HepG2 (cell line): ENCODE results near the gene NFATC4. TPM values are rescaled to one million over a fixed set of nuclear protein-coding genes. Genes with fewer than 3 reads are reported as not detected.

ENCODE experiments used
- CENPX ChIP-seq: sonication (generic); formaldehyde crosslinking; IDR thresholded peaks from 2 replicates; pipeline ENCODE4 v1.9.0; 2021; ENCODE audit warnings: mild to moderate bottlenecking, missing genetic modification reagents, moderate library complexity
- GRHL1 ChIP-seq: sonication (generic); formaldehyde crosslinking; conservative IDR thresholded peaks from 2 replicates; pipeline ENCODE4 v1.8.0; 2022; ENCODE audit warnings: missing genetic modification reagents
- HHEX ChIP-seq: IDR thresholded peaks from 2 replicates; pipeline ENCODE4 v1.6.1; 2016; ENCODE audit warnings: control low read depth
- HMG20B ChIP-seq: conservative IDR thresholded peaks from 2 replicates; pipeline ENCODE4 v1.6.1; 2016; ENCODE audit warnings: missing genetic modification reagents, missing compliant biosample characterization
- HNRNPH1 ChIP-seq: fragments of 200-400 bp; formaldehyde crosslinking; optimal IDR thresholded peaks from 2 replicates; pipeline ENCODE3; 2017; ENCODE audit warnings: mild to moderate bottlenecking, low read depth, low read length
- ZNF790 ChIP-seq: sonication (generic); formaldehyde crosslinking; IDR thresholded peaks from 2 replicates; pipeline ENCODE4 v1.8.0; 2022; ENCODE audit warnings: missing genetic modification reagents, mild to moderate bottlenecking, borderline replicate concordance
- polyA plus RNA-seq, 8 experiments: library from polyadenylated mRNA; depleted of rRNA in 3 of 8; stranded (reverse) in 7 of 8; unstranded in 1 of 8; fragments of >200 nt; fragmentation: Illumina TruSeq in 4 of 8; extraction: Trizol in 4 of 8; gene quantifications; 2 replicates each; pipeline versions ENCODE4 v1.2.1 to v1.2.3, GENCODE V29; 2011 to 2016; ENCODE audit warnings: low read depth in 4 of 8, missing spikeins in 1 of 8, mixed read lengths in 1 of 8; ENCODE audit not compliant: insufficient read depth in 1 of 8
- total RNA-seq, 5 experiments: library from RNA; depleted of rRNA; stranded (reverse); fragments of >200 nt; fragmentation: Illumina TruSeq; extraction: Trizol; gene quantifications; 2 replicates each; pipeline ENCODE4 v1.2.3, GENCODE V29; 2016; ENCODE audit warnings: low read depth in 1 of 5
- TF ChIP-seq, protein P1 (sequence below): sonication (generic); formaldehyde crosslinking; IDR thresholded peaks from 2 replicates; pipeline ENCODE4 v1.4.0; 2020; ENCODE audit warnings: missing genetic modification reagents
- TF ChIP-seq, protein P2 (sequence below): sonication (generic); formaldehyde crosslinking; IDR thresholded peaks from 2 replicates; pipeline ENCODE4 v1.8.1; 2023; ENCODE audit warnings: missing genetic modification reagents, inconsistent platforms, borderline replicate concordance
- TF ChIP-seq, protein P3 (sequence below): sonication (generic); formaldehyde crosslinking; IDR thresholded peaks from 2 replicates; pipeline ENCODE4 v1.4.0; 2020; ENCODE audit warnings: missing genetic modification reagents, borderline replicate concordance

Gene NFATC4
- total and polyA plus RNA-seq, 2 of the 13 experiments (the other 11 are each of a cell fraction or from before 2014, with no cell fraction given): 0.04 to 0.15 TPM

DNA sequence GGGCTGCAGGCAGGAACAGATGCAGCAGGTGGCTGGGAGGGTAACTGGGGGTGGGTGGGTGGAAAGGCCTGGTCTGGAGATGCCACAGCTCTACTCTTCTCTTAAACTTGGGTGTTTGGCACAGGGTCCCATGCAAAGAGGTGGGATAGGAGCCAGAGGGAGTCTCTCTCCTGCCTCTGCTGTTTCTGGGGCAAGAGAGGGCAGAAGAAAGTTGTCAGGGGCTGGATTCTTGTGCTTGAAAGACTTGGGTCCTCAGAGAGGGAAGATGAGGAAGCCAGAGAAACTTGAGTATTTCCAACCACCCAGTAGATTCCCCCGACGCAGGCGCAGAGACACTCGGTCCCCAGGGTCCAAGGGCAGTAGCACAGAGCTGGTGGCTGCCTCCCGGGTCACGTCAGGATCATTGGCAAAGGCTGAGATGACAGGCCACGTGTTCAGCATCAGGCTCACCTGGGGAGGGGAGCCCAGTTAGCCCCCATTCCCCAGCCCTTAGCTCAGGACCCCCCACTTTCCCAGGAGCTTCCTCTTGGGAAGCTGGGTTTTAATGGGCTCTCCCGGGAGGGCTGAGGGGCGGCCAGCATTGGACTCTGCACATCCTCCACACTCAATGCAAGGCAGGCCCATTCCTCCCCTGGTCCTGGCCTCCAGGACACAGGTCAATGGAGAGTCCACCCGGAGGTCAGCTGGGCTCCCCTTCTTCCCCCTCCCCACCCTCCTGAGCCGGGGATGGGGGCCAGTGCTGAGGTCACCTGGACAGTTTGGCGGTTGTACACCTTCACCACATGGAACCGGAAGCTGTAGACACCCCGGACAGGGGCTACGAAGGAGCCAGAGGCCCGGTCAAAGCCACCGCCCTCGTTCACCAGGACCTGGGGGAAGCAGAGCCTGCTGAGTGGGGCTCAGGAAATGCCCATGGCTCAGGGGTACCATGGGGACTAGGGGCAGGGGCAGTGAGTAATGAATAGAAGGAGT, 59.8 kb downstream of the NFATC4 start (continued):
- no peak for TF ChIP-seq GRHL1 (CRISPR knock-in tag)
- TF ChIP-seq, protein P1, sequence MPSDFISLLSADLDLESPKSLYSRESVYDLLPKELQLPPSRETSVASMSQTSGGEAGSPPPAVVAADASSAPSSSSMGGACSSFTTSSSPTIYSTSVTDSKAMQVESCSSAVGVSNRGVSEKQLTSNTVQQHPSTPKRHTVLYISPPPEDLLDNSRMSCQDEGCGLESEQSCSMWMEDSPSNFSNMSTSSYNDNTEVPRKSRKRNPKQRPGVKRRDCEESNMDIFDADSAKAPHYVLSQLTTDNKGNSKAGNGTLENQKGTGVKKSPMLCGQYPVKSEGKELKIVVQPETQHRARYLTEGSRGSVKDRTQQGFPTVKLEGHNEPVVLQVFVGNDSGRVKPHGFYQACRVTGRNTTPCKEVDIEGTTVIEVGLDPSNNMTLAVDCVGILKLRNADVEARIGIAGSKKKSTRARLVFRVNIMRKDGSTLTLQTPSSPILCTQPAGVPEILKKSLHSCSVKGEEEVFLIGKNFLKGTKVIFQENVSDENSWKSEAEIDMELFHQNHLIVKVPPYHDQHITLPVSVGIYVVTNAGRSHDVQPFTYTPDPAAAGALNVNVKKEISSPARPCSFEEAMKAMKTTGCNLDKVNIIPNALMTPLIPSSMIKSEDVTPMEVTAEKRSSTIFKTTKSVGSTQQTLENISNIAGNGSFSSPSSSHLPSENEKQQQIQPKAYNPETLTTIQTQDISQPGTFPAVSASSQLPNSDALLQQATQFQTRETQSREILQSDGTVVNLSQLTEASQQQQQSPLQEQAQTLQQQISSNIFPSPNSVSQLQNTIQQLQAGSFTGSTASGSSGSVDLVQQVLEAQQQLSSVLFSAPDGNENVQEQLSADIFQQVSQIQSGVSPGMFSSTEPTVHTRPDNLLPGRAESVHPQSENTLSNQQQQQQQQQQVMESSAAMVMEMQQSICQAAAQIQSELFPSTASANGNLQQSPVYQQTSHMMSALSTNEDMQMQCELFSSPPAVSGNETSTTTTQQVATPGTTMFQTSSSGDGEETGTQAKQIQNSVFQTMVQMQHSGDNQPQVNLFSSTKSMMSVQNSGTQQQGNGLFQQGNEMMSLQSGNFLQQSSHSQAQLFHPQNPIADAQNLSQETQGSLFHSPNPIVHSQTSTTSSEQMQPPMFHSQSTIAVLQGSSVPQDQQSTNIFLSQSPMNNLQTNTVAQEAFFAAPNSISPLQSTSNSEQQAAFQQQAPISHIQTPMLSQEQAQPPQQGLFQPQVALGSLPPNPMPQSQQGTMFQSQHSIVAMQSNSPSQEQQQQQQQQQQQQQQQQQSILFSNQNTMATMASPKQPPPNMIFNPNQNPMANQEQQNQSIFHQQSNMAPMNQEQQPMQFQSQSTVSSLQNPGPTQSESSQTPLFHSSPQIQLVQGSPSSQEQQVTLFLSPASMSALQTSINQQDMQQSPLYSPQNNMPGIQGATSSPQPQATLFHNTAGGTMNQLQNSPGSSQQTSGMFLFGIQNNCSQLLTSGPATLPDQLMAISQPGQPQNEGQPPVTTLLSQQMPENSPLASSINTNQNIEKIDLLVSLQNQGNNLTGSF (CRISPR knock-in tag): peak; percentile 40; the same call in 1 of the 2 replicates
- no peak for TF ChIP-seq HMG20B (CRISPR knock-in tag)
- TF ChIP-seq, protein P2, sequence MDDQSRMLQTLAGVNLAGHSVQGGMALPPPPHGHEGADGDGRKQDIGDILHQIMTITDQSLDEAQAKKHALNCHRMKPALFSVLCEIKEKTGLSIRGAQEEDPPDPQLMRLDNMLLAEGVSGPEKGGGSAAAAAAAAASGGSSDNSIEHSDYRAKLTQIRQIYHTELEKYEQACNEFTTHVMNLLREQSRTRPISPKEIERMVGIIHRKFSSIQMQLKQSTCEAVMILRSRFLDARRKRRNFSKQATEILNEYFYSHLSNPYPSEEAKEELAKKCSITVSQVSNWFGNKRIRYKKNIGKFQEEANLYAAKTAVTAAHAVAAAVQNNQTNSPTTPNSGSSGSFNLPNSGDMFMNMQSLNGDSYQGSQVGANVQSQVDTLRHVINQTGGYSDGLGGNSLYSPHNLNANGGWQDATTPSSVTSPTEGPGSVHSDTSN: no peak
- TF ChIP-seq, protein P3, sequence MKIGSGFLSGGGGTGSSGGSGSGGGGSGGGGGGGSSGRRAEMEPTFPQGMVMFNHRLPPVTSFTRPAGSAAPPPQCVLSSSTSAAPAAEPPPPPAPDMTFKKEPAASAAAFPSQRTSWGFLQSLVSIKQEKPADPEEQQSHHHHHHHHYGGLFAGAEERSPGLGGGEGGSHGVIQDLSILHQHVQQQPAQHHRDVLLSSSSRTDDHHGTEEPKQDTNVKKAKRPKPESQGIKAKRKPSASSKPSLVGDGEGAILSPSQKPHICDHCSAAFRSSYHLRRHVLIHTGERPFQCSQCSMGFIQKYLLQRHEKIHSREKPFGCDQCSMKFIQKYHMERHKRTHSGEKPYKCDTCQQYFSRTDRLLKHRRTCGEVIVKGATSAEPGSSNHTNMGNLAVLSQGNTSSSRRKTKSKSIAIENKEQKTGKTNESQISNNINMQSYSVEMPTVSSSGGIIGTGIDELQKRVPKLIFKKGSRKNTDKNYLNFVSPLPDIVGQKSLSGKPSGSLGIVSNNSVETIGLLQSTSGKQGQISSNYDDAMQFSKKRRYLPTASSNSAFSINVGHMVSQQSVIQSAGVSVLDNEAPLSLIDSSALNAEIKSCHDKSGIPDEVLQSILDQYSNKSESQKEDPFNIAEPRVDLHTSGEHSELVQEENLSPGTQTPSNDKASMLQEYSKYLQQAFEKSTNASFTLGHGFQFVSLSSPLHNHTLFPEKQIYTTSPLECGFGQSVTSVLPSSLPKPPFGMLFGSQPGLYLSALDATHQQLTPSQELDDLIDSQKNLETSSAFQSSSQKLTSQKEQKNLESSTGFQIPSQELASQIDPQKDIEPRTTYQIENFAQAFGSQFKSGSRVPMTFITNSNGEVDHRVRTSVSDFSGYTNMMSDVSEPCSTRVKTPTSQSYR (CRISPR knock-in tag): no peak
- TF ChIP-seq ZNF790: no peak
- TF ChIP-seq HHEX (CRISPR knock-in tag): no peak
- TF ChIP-seq CENPX (CRISPR knock-in tag): no peak
- TF ChIP-seq HNRNPH1: no peak
